OCI-LY1 (cell line): ENCODE data around the gene ARHGAP21.

ENCODE experiments used
- H2AFZ ChIP-seq: fragments of 200-600 bp; sonication (generic), shearing (Covaris generic); 2 replicates; pipeline ENCODE4 v1.6.0; 2014; ENCODE audit warnings: antibody characterized with exemption, mild to moderate bottlenecking, low read length
- H3F3A ChIP-seq: fragments of 200-600 bp; sonication (generic), shearing (Covaris generic); 2 replicates; pipeline ENCODE4 v1.6.0; 2014; ENCODE audit warnings: mild to moderate bottlenecking, antibody characterized with exemption, low read length, moderate library complexity; ENCODE audit not compliant: insufficient read depth
- H3K27ac ChIP-seq: fragments of 200-600 bp; sonication (generic); 2 replicates; pipeline ENCODE4 v1.5.1; 2014; ENCODE audit warnings: low read length, mixed run types, mild to moderate bottlenecking, low read depth; ENCODE audit not compliant: poor library complexity, severe bottlenecking
- H3K27me3 ChIP-seq: fragments of 200-600 bp; sonication (generic); 2 replicates; pipeline ENCODE4 v1.6.0; 2014; ENCODE audit warnings: antibody characterized with exemption, mild to moderate bottlenecking, low read length, moderate library complexity; ENCODE audit not compliant: insufficient read depth
- H3K36me3 ChIP-seq: fragments of 200-600 bp; sonication (generic); 2 replicates; pipeline ENCODE4 v1.6.1; 2014; ENCODE audit warnings: mild to moderate bottlenecking, antibody characterized with exemption, low read length, moderate library complexity, mixed read lengths; ENCODE audit not compliant: insufficient read depth
- H3K4me1 ChIP-seq: fragments of 200-600 bp; sonication (generic); 2 replicates; pipeline ENCODE4 v1.5.1; 2014; ENCODE audit warnings: mild to moderate bottlenecking, low read length, moderate library complexity; ENCODE audit not compliant: insufficient read depth, severe bottlenecking
- H3K4me2 ChIP-seq: fragments of 200-600 bp; sonication (generic), shearing (Covaris generic); 2 replicates; pipeline ENCODE4 v1.6.1; 2014; ENCODE audit warnings: low read length
- H3K4me3 ChIP-seq: fragments of 200-600 bp; sonication (generic); 2 replicates; pipeline ENCODE4 v1.5.1; 2014; ENCODE audit warnings: low read length, low read depth, mild to moderate bottlenecking, mixed read lengths; ENCODE audit not compliant: poor library complexity, severe bottlenecking
- H3K79me2 ChIP-seq: fragments of 200-600 bp; shearing (Covaris generic); 2 replicates; pipeline ENCODE4 v1.6.1; 2016; ENCODE audit warnings: mixed run types, low read length, mixed read lengths; ENCODE audit not compliant: insufficient read depth
- H3K9ac ChIP-seq: fragments of 200-600 bp; sonication (generic), shearing (Covaris generic); 2 replicates; pipeline ENCODE4 v1.6.1; 2014; ENCODE audit warnings: mild to moderate bottlenecking, low read length, mixed read lengths
- H3K9me2 ChIP-seq: fragments of 200-600 bp; sonication (generic), shearing (Covaris generic); 2 replicates; pipeline ENCODE4 v1.6.1; 2014; ENCODE audit warnings: low read depth, mild to moderate bottlenecking, low read length, mixed read lengths
- H3K9me3 ChIP-seq: fragments of 200-600 bp; shearing (Covaris generic); 2 replicates; pipeline ENCODE4 v1.6.1; 2014; ENCODE audit warnings: low read length, mixed read lengths
- H4K20me1 ChIP-seq: fragments of 200-600 bp; sonication (generic), shearing (Covaris generic); 2 replicates; pipeline ENCODE4 v1.6.0; 2016; ENCODE audit warnings: mild to moderate bottlenecking, low read length; ENCODE audit not compliant: insufficient read depth
- CTCF ChIP-seq: fragments of 200-600 bp; sonication (generic), shearing (Covaris generic); IDR thresholded peaks from 2 replicates; pipeline ENCODE4 v1.5.1; 2017; ENCODE audit warnings: mild to moderate bottlenecking, antibody characterized with exemption, low read length, moderate library complexity, mixed read lengths
- EZH2 ChIP-seq: fragments of 200-600 bp; sonication (generic), shearing (Covaris generic); IDR thresholded peaks from 2 replicates; pipeline ENCODE4 v1.8.0; 2017; ENCODE audit warnings: borderline replicate concordance, mixed run types, mild to moderate bottlenecking, antibody characterized with exemption, low read length, moderate library complexity, mixed read lengths

Gene ARHGAP21

GRCh38 chr10:24737001-24737400 is 13.3 kb upstream of the ARHGAP21 start:
- no peak overlapping the region for H3K27ac ChIP-seq
- H4K20me1 ChIP-seq, result no peaks in the 10 kb centered on the region
- no peaks in the 10 kb centered on the region for H3K4me1 ChIP-seq
- H3K9me2 ChIP-seq, result no peaks in the 10 kb centered on the region
- H3K36me3 ChIP-seq, result no peaks in the 10 kb centered on the region
- no peaks in the 10 kb centered on the region for H3K9me3 ChIP-seq
- H3K27me3 ChIP-seq, result no peaks in the 10 kb centered on the region
- no peaks in the 10 kb centered on the region for H3F3A ChIP-seq
- TF ChIP-seq CTCF (no peak), EZH2 (no peak)
- H3K9ac ChIP-seq, result no peak overlapping the region
- H2AFZ ChIP-seq, result no peak overlapping the region
- H3K79me2 ChIP-seq, result no peaks in the 10 kb centered on the region
- H3K4me2 ChIP-seq, result no peak overlapping the region
- no peak overlapping the region for H3K4me3 ChIP-seq

GRCh38 chr10:24731942-24732341 is 8.3 kb upstream of the ARHGAP21 start:
- no peak overlapping the region for H3K4me3 ChIP-seq

GRCh38 chr10:24730811-24731210 is 7.1 kb upstream of the ARHGAP21 start:
- Histone ChIP-seq H3K79me2 (no peaks in the 10 kb centered on the region), H2AFZ (no peak overlapping the region), H3K9me2 (no peaks in the 10 kb centered on the region), H3K36me3 (no peaks in the 10 kb centered on the region), H3K27ac (no peak overlapping the region), H4K20me1 (no peaks in the 10 kb centered on the region), H3K9me3 (no peaks in the 10 kb centered on the region), H3K27me3 (no peaks in the 10 kb centered on the region), H3K4me3 (no peak overlapping the region), H3F3A (no peaks in the 10 kb centered on the region), H3K4me2 (no peak overlapping the region), H3K9ac (no peak overlapping the region), H3K4me1 (no peaks in the 10 kb centered on the region)
- TF ChIP-seq EZH2 (no peak), CTCF (no peak)

More at GRCh38 chr10:24731942-24732341, 8.3 kb upstream of the ARHGAP21 start:
- Histone ChIP-seq H3F3A (no peaks in the 10 kb centered on the region), H3K36me3 (no peaks in the 10 kb centered on the region), H3K9ac (no peak overlapping the region), H3K4me2 (no peak overlapping the region), H3K79me2 (no peaks in the 10 kb centered on the region), H2AFZ (no peak overlapping the region), H3K4me1 (no peaks in the 10 kb centered on the region), H4K20me1 (no peaks in the 10 kb centered on the region), H3K9me3 (no peaks in the 10 kb centered on the region), H3K9me2 (no peaks in the 10 kb centered on the region), H3K27ac (no peak overlapping the region), H3K27me3 (no peaks in the 10 kb centered on the region)
- TF ChIP-seq EZH2 (no peak), CTCF (no peak)
